Measurements from ENCODE around the gene MAPK1.

DNA sequence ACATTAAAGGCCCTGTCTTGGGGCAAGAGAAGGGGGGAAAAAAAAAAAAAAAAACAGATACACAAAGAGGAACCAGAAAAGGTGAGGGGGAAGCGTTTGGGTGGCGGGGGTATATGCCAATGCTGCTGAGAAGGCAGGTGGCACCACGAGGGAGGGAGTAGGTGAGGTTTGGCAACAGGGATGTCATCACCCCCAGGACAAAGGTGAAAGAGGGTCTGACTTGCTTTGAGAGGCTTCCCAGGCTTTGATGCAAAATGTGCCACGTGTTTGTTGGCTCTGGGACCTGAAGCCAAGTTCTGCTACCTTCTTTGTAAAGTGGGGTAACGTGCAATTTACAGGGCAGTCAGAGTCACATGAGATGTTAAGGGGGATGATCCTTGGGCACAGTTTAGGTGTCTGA, 135.9 kb downstream of the MAPK1 start:
- TF ChIP-seq, protein P1, sequence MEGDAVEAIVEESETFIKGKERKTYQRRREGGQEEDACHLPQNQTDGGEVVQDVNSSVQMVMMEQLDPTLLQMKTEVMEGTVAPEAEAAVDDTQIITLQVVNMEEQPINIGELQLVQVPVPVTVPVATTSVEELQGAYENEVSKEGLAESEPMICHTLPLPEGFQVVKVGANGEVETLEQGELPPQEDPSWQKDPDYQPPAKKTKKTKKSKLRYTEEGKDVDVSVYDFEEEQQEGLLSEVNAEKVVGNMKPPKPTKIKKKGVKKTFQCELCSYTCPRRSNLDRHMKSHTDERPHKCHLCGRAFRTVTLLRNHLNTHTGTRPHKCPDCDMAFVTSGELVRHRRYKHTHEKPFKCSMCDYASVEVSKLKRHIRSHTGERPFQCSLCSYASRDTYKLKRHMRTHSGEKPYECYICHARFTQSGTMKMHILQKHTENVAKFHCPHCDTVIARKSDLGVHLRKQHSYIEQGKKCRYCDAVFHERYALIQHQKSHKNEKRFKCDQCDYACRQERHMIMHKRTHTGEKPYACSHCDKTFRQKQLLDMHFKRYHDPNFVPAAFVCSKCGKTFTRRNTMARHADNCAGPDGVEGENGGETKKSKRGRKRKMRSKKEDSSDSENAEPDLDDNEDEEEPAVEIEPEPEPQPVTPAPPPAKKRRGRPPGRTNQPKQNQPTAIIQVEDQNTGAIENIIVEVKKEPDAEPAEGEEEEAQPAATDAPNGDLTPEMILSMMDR (IDR thresholded peaks at IDR 0.05; ENCODE audit: insufficient read depth, low read length, poor library complexity, severe bottlenecking), result no peak
- no peak for TF ChIP-seq EZH2phosphoT487 (conservative IDR thresholded peaks at IDR 0.05; ENCODE audit: low read length)
